K562 (cell line): ENCODE data around the gene SLC8A1.

Experiments used
- ASH1L ChIP-seq: fragments of 450-650 bp; IDR thresholded peaks from 2 replicates; pipeline ENCODE4 v1.6.1; 2018; ENCODE audit warnings: borderline replicate concordance, mild to moderate bottlenecking, low read depth; ENCODE audit not compliant: partially characterized antibody
- EHMT2 ChIP-seq: fragments of 450-650 bp; IDR thresholded peaks from 2 replicates; pipeline ENCODE4 v1.6.1; 2018; ENCODE audit warnings: antibody characterized with exemption
- ESRRA ChIP-seq: fragments of 450-650 bp; IDR thresholded peaks from 2 replicates; pipeline ENCODE4 v1.6.1; 2014; ENCODE audit warnings: low read depth, mild to moderate bottlenecking, moderate library complexity, borderline replicate concordance
- IRF2 ChIP-seq: sonication (generic); formaldehyde crosslinking; IDR thresholded peaks from 2 replicates; pipeline ENCODE4 v1.8.1; 2022; ENCODE audit warnings: mild to moderate bottlenecking, missing genetic modification reagents
- MAFK ChIP-seq: IDR thresholded peaks from 2 replicates; pipeline ENCODE4 v1.6.1; 2011; ENCODE audit warnings: low read length, improper control_type of control experiment
- NCOA1 ChIP-seq: fragments of 450-650 bp; IDR thresholded peaks from 2 replicates; pipeline ENCODE4 v1.6.1; 2016; ENCODE audit warnings: low read depth
- NRF1 ChIP-seq, 2 experiments: fragments of 450-650 bp; IDR thresholded peaks in 1 of 2; conservative IDR thresholded peaks in 1 of 2; 2 replicates each; pipeline ENCODE4 v1.6.1; 2014; ENCODE audit warnings: mild to moderate bottlenecking in 2 of 2
- TAF9B ChIP-seq: fragments of 450-650 bp; IDR thresholded peaks from 2 replicates; pipeline ENCODE4 v1.6.1; 2018; ENCODE audit warnings: mild to moderate bottlenecking; ENCODE audit not compliant: partially characterized antibody
- TCF7L2 ChIP-seq: fragments of 150-350 bp; IDR thresholded peaks from 2 replicates; pipeline ENCODE4 v1.6.1; 2016; ENCODE audit warnings: low read depth, mild to moderate bottlenecking, low read length, moderate library complexity
- TF ChIP-seq, protein P1 (sequence below): sonication (generic); formaldehyde crosslinking; IDR thresholded peaks from 2 replicates; pipeline ENCODE4 v1.5.0; 2020; ENCODE audit warnings: missing genetic modification reagents

DNA sequence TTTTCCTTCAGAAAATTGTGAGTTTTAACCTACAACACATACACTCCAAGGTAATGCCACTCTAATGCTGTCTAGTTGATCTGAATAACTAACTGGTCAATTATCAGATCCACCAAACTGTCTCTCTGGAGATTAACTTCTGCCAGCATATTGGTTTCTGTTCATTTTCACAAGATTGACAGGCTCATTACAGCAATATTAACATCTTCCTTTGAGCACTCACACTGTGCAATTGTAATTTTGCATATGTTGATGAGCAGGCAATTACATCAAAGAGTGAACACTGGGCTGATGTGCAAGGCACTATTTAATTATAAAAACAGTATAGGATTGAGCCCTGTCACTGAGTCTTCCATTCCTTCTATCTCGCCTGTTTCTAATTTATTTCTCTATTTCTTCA lies 197.3 kb downstream of the SLC8A1 start:
- TF ChIP-seq EHMT2 (no peak), NRF1 (conservative IDR thresholded peaks at IDR 0.05 in 1 of 2, IDR thresholded peaks at IDR 0.05 in 1 of 2) (no peak), ASH1L (no peak), TCF7L2 (no peak), IRF2 (CRISPR knock-in tag) (no peak), NCOA1 (no peak), MAFK (no peak), ESRRA (no peak), TAF9B (no peak)
- TF ChIP-seq, protein P1, sequence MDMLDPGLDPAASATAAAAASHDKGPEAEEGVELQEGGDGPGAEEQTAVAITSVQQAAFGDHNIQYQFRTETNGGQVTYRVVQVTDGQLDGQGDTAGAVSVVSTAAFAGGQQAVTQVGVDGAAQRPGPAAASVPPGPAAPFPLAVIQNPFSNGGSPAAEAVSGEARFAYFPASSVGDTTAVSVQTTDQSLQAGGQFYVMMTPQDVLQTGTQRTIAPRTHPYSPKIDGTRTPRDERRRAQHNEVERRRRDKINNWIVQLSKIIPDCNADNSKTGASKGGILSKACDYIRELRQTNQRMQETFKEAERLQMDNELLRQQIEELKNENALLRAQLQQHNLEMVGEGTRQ (CRISPR knock-in tag), result no peak
